ENCODE data around the gene TAF1D.

TAF1D gene

GRCh38 chr11:93729129-93729616 lies 12.1 kb downstream of the TAF1D start:
- TF ChIP-seq SNAI2 (CRISPR knock-in tag; IDR thresholded peaks at IDR 0.05) (no peak), ZNF70 (CRISPR knock-in tag; IDR thresholded peaks at IDR 0.05) (no peak), ESRRG (CRISPR knock-in tag; IDR thresholded peaks at IDR 0.05) (peak; percentile 26; the same call in 1 of the 2 replicates), BACH2 (CRISPR knock-in tag; IDR thresholded peaks at IDR 0.05; ENCODE audit: borderline replicate concordance) (no peak), RARB (CRISPR knock-in tag; IDR thresholded peaks at IDR 0.05) (no peak), TCF4 (CRISPR knock-in tag; IDR thresholded peaks at IDR 0.05; ENCODE audit: borderline replicate concordance) (0 out of 2 replicates have a peak, but pooled peaks have one; percentile 5)
- peak; percentile 9; the same call in 2 of the 3 replicates for ATAC-seq

- ATAC-seq, result peak; percentile 2; the same call in 2 of the 3 replicates
- TF ChIP-seq ZNF8 (CRISPR knock-in tag; IDR thresholded peaks at IDR 0.05), result no peak
- TF ChIP-seq CSRNP3 (CRISPR knock-in tag; IDR thresholded peaks at IDR 0.05), result 0 out of 2 replicates have a peak, but pooled peaks have one; percentile 14
- 0 out of 2 replicates have a peak, but pooled peaks have one; percentile 9 for TF ChIP-seq TCF4 (CRISPR knock-in tag; IDR thresholded peaks at IDR 0.05; ENCODE audit: borderline replicate concordance)
Observed at GRCh38 chr11:93728792-93729128, 12.5 kb downstream of the TAF1D start.

DNA sequence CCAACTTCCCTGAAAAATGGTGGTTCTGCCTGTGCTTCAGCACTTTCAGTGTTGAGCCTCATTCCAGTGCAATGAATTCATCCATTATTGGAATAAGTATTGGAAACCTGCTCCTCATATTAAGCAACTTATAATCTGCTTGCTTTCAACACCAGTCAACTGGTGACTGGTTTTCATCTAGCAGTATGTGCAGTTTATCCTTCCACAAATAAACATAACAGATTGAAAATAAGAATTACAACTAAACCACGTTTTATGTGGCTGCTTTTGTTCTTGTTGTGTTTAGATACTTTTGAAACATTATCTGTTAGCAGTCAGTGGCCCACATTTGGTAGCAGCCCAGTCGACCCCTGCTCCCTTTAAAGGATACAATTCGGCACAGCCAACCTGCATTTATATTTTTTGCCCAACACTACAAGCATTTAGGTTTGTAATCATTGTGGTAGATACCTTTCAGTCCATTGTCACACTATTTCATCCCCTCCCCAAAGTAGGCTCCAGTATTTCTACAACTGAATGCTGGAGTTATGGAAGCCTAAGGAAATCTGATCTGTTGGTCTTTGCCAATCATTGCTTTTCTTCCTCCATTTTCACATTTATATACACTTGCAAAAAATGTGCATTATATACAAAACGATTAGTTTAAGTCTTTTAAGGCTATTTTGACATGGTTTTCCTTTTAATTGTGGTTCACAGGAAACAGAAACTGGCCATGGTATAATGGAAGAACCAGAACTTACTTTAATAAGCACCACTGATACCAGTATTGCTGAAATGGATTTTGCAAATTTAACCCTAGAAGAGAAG lies 13.1 kb downstream of the TAF1D start:
- ATAC-seq, result peak; percentile 23
- no peak for TF ChIP-seq PPARA (CRISPR knock-in tag; IDR thresholded peaks at IDR 0.05; ENCODE audit: borderline replicate concordance)
- TF ChIP-seq BACH2 (CRISPR knock-in tag; IDR thresholded peaks at IDR 0.05; ENCODE audit: borderline replicate concordance), result no peak
- TF ChIP-seq TSHZ2 (CRISPR knock-in tag; IDR thresholded peaks at IDR 0.05), result no peak
- TF ChIP-seq CSDC2 (CRISPR knock-in tag; IDR thresholded peaks at IDR 0.05), result no peak
- TF ChIP-seq SNAI2 (CRISPR knock-in tag; IDR thresholded peaks at IDR 0.05), result no peak
- TF ChIP-seq, protein P1, sequence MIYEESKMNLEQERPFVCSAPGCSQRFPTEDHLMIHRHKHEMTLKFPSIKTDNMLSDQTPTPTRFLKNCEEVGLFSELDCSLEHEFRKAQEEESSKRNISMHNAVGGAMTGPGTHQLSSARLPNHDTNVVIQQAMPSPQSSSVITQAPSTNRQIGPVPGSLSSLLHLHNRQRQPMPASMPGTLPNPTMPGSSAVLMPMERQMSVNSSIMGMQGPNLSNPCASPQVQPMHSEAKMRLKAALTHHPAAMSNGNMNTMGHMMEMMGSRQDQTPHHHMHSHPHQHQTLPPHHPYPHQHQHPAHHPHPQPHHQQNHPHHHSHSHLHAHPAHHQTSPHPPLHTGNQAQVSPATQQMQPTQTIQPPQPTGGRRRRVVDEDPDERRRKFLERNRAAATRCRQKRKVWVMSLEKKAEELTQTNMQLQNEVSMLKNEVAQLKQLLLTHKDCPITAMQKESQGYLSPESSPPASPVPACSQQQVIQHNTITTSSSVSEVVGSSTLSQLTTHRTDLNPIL (CRISPR knock-in tag; IDR thresholded peaks at IDR 0.05; ENCODE audit: low read depth), result no peak
- no peak for TF ChIP-seq ZNF565 (CRISPR knock-in tag; conservative IDR thresholded peaks at IDR 0.05; ENCODE audit: low read depth)
- no peak for TF ChIP-seq POU6F1 (CRISPR knock-in tag; IDR thresholded peaks at IDR 0.05; ENCODE audit: borderline replicate concordance, low read depth)
- TF ChIP-seq ESRRG (CRISPR knock-in tag; IDR thresholded peaks at IDR 0.05), result no peak
- no peak; the same call in 1 of the 2 replicates for TF ChIP-seq CSRNP3 (CRISPR knock-in tag; IDR thresholded peaks at IDR 0.05)
- no peak for TF ChIP-seq TOX (CRISPR knock-in tag; IDR thresholded peaks at IDR 0.05; ENCODE audit: borderline replicate concordance)
- TF ChIP-seq ZFP3 (CRISPR knock-in tag; IDR thresholded peaks at IDR 0.05), result no peak
- TF ChIP-seq ZFP30 (CRISPR knock-in tag; IDR thresholded peaks at IDR 0.05), result no peak
- TF ChIP-seq OSR1 (CRISPR knock-in tag; IDR thresholded peaks at IDR 0.05), result no peak
- TF ChIP-seq ZC3H10 (CRISPR knock-in tag; IDR thresholded peaks at IDR 0.05), result no peak
- no peak for TF ChIP-seq ISL1 (CRISPR knock-in tag; IDR thresholded peaks at IDR 0.05)
